ENCODE results near the gene DOCK4. TPM values are rescaled to one million over a fixed set of nuclear protein-coding genes. Genes with fewer than 3 reads are reported as not detected.

Gene DOCK4
- total RNA-seq, 4 donors from 2014 or later: 30.8 to 49.8 (median 37.2) TPM

DNA sequence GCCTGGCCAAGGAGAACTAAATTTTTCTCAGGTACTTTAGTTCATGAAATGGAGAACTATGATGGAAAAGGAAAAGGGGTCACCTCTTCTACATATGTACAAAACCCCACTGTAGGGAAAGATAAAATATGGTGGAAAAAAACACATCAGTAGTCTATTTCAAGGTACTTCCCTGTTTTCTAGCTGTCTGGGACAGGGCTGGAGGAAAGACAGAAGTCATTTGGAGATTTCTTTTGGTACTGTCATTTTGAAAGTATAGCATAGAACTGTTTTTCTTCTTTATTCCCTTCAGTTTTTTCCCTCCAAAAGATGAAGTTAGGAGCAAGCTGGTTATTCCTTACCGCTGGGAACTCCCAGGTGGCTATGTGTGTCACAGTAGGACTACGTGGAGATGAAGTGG lies 196.1 kb downstream of the DOCK4 start:
- 82 to 87% methylated on average over 2 of the region's 2 CpGs for WGBS, 2 donors
- Histone ChIP-seq H3K36me3 (no peaks in the 10 kb centered on the region), H3K4me1 (peaks cover 0 to 29% (median 2%) of the 10 kb centered on the region in 4 donors), H3K27ac (no peak overlapping the region), H3K9me3 (no peaks in the 10 kb centered on the region), H3K4me3 (no peak overlapping the region), H3K27me3 (no peaks in the 10 kb centered on the region)
- TF ChIP-seq POLR2A (IDR thresholded peaks at IDR 0.05): no peak
- no peak for TF ChIP-seq CTCF (IDR thresholded peaks at IDR 0.05)
- no peak for TF ChIP-seq EP300 (IDR thresholded peaks at IDR 0.05)
- no peak for DNase-seq (ENCODE audit: low spot score in 2 of 2)

DNA sequence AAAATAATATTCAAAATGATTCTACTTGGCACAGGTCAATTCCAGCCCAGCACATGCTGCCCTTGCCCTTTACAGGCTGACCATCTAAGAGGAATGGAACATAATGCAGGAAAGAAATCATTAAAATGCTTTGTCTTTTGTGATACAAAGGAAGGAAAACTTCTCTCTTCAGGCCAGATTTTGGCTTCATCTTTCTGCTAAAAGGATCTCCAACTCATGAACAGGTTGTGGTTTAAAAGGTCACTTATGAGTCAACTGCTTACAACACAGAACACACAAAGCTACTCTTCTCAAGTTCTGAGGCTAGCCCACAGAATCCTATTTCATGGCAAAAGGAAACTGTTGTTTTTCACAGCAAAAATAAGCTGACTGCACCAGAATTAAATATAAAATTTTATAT lies 197.1 kb downstream of the DOCK4 start:
- DNase-seq (ENCODE audit: low spot score in 2 of 2): no peak
- Histone ChIP-seq H3K9me3 (no peaks in the 10 kb centered on the region), H3K4me3 (no peak overlapping the region), H3K36me3 (no peaks in the 10 kb centered on the region), H3K27ac (no peak overlapping the region), H3K4me1 (peaks cover 0 to 37% (median 2%) of the 10 kb centered on the region in 4 donors), H3K27me3 (no peaks in the 10 kb centered on the region)
- TF ChIP-seq EP300 (IDR thresholded peaks at IDR 0.05): no peak
- no peak for TF ChIP-seq CTCF (IDR thresholded peaks at IDR 0.05)
- no peak for TF ChIP-seq POLR2A (IDR thresholded peaks at IDR 0.05)

- WGBS, 2 donors: 94 to 99% methylated on average over 4 of the region's 4 CpGs
- DNase-seq (ENCODE audit: low spot score in 2 of 2): no peak
- no peak for TF ChIP-seq CTCF (IDR thresholded peaks at IDR 0.05)
- no peak for TF ChIP-seq POLR2A (IDR thresholded peaks at IDR 0.05)
- TF ChIP-seq EP300 (IDR thresholded peaks at IDR 0.05): no peak
- Histone ChIP-seq H3K4me3 (no peak overlapping the region), H3K9me3 (no peaks in the 10 kb centered on the region), H3K27me3 (no peaks in the 10 kb centered on the region), H3K4me1 (peaks cover 0 to 30% (median 2%) of the 10 kb centered on the region in 4 donors), H3K36me3 (no peaks in the 10 kb centered on the region), H3K27ac (no peak overlapping the region)
Measured at GRCh38 chr7:112007185-112007584, 199.0 kb downstream of the DOCK4 start.

DNA sequence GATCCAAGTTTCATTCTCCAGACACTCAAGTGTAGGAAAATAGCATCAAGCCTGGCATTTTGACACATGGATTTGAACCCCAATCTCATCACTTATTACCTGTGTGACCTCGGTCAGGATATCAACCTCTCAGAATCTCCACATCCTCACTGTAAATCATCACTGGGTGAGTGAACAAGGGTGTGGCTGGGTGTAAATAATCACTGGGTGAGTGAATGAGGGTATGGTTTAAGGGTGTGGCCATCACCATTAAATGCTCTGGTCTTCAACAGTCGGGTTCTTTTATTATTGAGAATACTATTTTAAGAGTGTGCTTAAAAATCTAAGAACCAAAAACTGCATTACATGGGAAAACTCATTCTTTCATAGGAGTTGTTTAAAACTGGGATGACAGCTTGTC lies 200.1 kb downstream of the DOCK4 start:
- H3K4me1 ChIP-seq: peaks cover 0 to 22% (median 2%) of the 10 kb centered on the region in 4 donors
- TF ChIP-seq POLR2A (IDR thresholded peaks at IDR 0.05): no peak
- no peak for TF ChIP-seq CTCF (IDR thresholded peaks at IDR 0.05)
- no peak for TF ChIP-seq EP300 (IDR thresholded peaks at IDR 0.05)
- no peak overlapping the region for H3K4me3 ChIP-seq
- no peaks in the 10 kb centered on the region for H3K27me3 ChIP-seq
- no peaks in the 10 kb centered on the region for H3K9me3 ChIP-seq
- WGBS, 2 donors: 92 to 98% methylated on average over 2 of the region's 2 CpGs
- DNase-seq (ENCODE audit: low spot score in 2 of 2): no peak
- H3K36me3 ChIP-seq: no peaks in the 10 kb centered on the region
- H3K27ac ChIP-seq: no peak overlapping the region

GRCh38 chr7:112005205-112005775 lies 200.9 kb downstream of the DOCK4 start:
- Histone ChIP-seq H3K4me3 (no peak overlapping the region), H3K9me3 (no peaks in the 10 kb centered on the region), H3K27me3 (no peaks in the 10 kb centered on the region), H3K4me1 (peaks cover 0 to 16% (median 0%) of the 10 kb centered on the region in 4 donors), H3K27ac (no peak overlapping the region), H3K36me3 (no peaks in the 10 kb centered on the region)
- no peak for TF ChIP-seq CTCF (IDR thresholded peaks at IDR 0.05)
- no peak for TF ChIP-seq EP300 (IDR thresholded peaks at IDR 0.05)
- no peak for TF ChIP-seq POLR2A (IDR thresholded peaks at IDR 0.05)
- WGBS, 2 donors: 12 to 16% methylated on average over 1 of the region's 1 CpG
- DNase-seq (ENCODE audit: low spot score in 2 of 2): no peak
